Peyer's patch (tissue), 4 donors: Measurements from ENCODE around the gene MFAP4. TPM values are rescaled to one million over a fixed set of nuclear protein-coding genes. Genes with fewer than 3 reads are reported as not detected.

Experiments used
- DNase-seq, 3 donors: peaks; one replicate each; pipeline ENCODE4 v3.0.0-alpha.2; 2017 to 2019
- H3K27ac ChIP-seq, 4 donors: fragments of 200-600 bp; sonication (generic); one replicate each; pipeline ENCODE4 v1.5.1; 2016 to 2019
- H3K27me3 ChIP-seq, 2 donors: fragments of 200-600 bp; sonication (generic); one replicate each; pipeline ENCODE4 v1.5.1; 2019
- H3K36me3 ChIP-seq, 3 donors: fragments of 200-600 bp; sonication (generic); one replicate each; pipeline ENCODE4 v1.5.1; 2016 to 2019
- H3K4me1 ChIP-seq, 4 donors: fragments of 200-600 bp; sonication (generic); one replicate each; pipeline ENCODE4 v1.5.1; 2016 to 2019
- H3K4me3 ChIP-seq, 4 donors: fragments of 200-600 bp; sonication (generic); 1 replicate in 3 of 4; 2 replicates in 1 of 4; pipeline ENCODE4 v1.5.1; 2016 to 2019; ENCODE audit warnings: mild to moderate bottlenecking in 1 of 4
- H3K9me3 ChIP-seq, 4 donors: fragments of 200-600 bp; sonication (generic); one replicate each; pipeline ENCODE4 v1.5.1; 2016 to 2019; ENCODE audit warnings: mild to moderate bottlenecking in 1 of 4
- POLR2A ChIP-seq, 2 donors: fragments of 450-650 bp; IDR thresholded peaks; one replicate each; pipeline ENCODE4 v1.5.1; 2017; ENCODE audit warnings: antibody characterized with exemption in 2 of 2, mild to moderate bottlenecking in 2 of 2, moderate library complexity in 2 of 2
- total RNA-seq, 4 donors: library from RNA; depleted of rRNA; stranded (reverse); fragments of >200 nt; gene quantifications; one replicate each; pipeline ENCODE4 v1.1.0, GENCODE V29; 2016
- TF ChIP-seq, protein P1 (sequence below), 6 experiments: fragments of 450-650 bp in 4 of 6; fragments of 200-600 bp in 2 of 6; sonication (generic) in 1 of 6; IDR thresholded peaks; one replicate each; pipeline ENCODE4 v1.5.1; 2017 to 2019; ENCODE audit warnings: antibody characterized with exemption in 6 of 6, mild to moderate bottlenecking in 3 of 6, moderate library complexity in 1 of 6

The MFAP4 gene
- total RNA-seq, 4 donors from 2014 or later, result 12.6 to 70.8 (median 43.9) TPM

- peak in 1 of 3 donors; percentile 35 for DNase-seq
Observed at GRCh38 chr17:19345486-19346350, 41.3 kb downstream of the MFAP4 start.

DNA sequence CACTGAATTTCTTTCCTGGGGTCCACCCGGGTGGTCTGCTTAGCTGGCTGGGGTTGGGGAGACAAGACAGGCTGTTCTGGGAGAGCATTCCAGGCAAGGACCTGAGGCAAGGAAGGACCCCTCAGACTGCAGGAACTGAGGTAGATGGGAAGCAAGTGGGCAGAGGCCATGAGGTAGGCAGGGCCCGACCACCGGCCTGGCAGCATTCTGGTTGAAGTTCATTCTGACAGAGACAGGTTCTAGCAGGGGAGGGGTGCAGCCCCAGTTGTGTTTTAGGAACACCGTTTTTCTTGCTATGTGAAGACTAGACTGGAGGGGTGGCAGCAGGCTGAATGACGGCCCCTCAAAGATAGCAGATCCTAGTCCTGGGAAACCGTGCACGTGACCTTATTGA, 41.9 kb downstream of the MFAP4 start:
- DNase-seq, result peak in 1 of 3 donors; percentile 37

More at GRCh38 chr17:19345486-19346350, 41.3 kb downstream of the MFAP4 start:
- TF ChIP-seq POLR2A (IDR thresholded peaks at IDR 0.05), result no peak
- TF ChIP-seq, protein P1, sequence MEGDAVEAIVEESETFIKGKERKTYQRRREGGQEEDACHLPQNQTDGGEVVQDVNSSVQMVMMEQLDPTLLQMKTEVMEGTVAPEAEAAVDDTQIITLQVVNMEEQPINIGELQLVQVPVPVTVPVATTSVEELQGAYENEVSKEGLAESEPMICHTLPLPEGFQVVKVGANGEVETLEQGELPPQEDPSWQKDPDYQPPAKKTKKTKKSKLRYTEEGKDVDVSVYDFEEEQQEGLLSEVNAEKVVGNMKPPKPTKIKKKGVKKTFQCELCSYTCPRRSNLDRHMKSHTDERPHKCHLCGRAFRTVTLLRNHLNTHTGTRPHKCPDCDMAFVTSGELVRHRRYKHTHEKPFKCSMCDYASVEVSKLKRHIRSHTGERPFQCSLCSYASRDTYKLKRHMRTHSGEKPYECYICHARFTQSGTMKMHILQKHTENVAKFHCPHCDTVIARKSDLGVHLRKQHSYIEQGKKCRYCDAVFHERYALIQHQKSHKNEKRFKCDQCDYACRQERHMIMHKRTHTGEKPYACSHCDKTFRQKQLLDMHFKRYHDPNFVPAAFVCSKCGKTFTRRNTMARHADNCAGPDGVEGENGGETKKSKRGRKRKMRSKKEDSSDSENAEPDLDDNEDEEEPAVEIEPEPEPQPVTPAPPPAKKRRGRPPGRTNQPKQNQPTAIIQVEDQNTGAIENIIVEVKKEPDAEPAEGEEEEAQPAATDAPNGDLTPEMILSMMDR (IDR thresholded peaks at IDR 0.05), result no peak
- peaks cover 0 to 8% (median 0%) of the 10 kb centered on the region in 4 donors for H3K4me1 ChIP-seq
- H3K4me3 ChIP-seq, result no peak overlapping the region
- H3K27me3 ChIP-seq, result no peaks in the 10 kb centered on the region
- H3K27ac ChIP-seq, result peak overlapping the region in 3 of 4 donors; percentile 12 to 41 (median 31)
- no peaks in the 10 kb centered on the region for H3K36me3 ChIP-seq
- no peaks in the 10 kb centered on the region for H3K9me3 ChIP-seq

GRCh38 chr17:19344311-19345066, 42.5 kb downstream of the MFAP4 start:
- no peak overlapping the region for H3K4me3 ChIP-seq
- peaks cover 0 to 8% (median 0%) of the 10 kb centered on the region in 4 donors for H3K4me1 ChIP-seq
- H3K9me3 ChIP-seq, result no peaks in the 10 kb centered on the region
- no peak for TF ChIP-seq POLR2A (IDR thresholded peaks at IDR 0.05)
- DNase-seq, result peak in 1 of 3 donors; percentile 37
- H3K27ac ChIP-seq, result no peak overlapping the region
- H3K36me3 ChIP-seq, result no peaks in the 10 kb centered on the region
- no peaks in the 10 kb centered on the region for H3K27me3 ChIP-seq

More for the DNA sequence above, 41.9 kb downstream of the MFAP4 start:
- Histone ChIP-seq H3K27me3 (no peaks in the 10 kb centered on the region), H3K4me1 (peaks cover 0 to 8% (median 0%) of the 10 kb centered on the region in 4 donors), H3K27ac (no peak overlapping the region), H3K4me3 (no peak overlapping the region), H3K9me3 (no peaks in the 10 kb centered on the region), H3K36me3 (no peaks in the 10 kb centered on the region)
- TF ChIP-seq POLR2A (IDR thresholded peaks at IDR 0.05), result no peak
- TF ChIP-seq, protein P1 (IDR thresholded peaks at IDR 0.05), result no peak

- Histone ChIP-seq H3K36me3 (no peaks in the 10 kb centered on the region), H3K4me3 (no peak overlapping the region), H3K4me1 (peaks cover 0 to 8% (median 0%) of the 10 kb centered on the region in 4 donors), H3K9me3 (no peaks in the 10 kb centered on the region), H3K27me3 (no peaks in the 10 kb centered on the region), H3K27ac (no peak overlapping the region)
- TF ChIP-seq, protein P1 (IDR thresholded peaks at IDR 0.05), result no peak
- TF ChIP-seq POLR2A (IDR thresholded peaks at IDR 0.05), result no peak
- DNase-seq, result peak in 2 of 3 donors; percentile 37 to 39
Observed at GRCh38 chr17:19343671-19344151, 43.3 kb downstream of the MFAP4 start.

DNA sequence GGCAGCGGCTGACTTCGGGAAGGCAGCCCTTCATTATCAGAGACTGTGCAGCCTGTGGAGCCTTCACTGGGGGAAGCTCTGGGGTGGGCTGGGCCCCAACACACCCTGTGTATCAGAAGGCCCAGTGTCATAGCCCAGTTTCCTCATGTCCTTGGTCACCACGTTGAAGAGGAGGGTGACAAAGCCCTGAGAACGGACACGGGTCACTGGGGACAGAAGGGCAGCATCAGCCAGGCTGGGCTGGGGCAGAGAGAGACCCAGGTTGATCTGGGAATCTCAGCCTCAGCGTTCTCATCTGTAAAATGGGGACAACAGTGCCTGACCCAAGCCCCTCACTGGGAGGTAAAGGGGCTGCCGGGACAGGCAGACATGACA, 43.7 kb downstream of the MFAP4 start:
- H3K4me1 ChIP-seq, result peaks cover 0 to 8% (median 0%) of the 10 kb centered on the region in 4 donors
- H3K36me3 ChIP-seq, result no peaks in the 10 kb centered on the region
- H3K27ac ChIP-seq, result no peak overlapping the region
- no peaks in the 10 kb centered on the region for H3K27me3 ChIP-seq
- peak in 1 of 3 donors; percentile 19 for DNase-seq
- H3K4me3 ChIP-seq, result no peak overlapping the region
- H3K9me3 ChIP-seq, result no peaks in the 10 kb centered on the region
- no peak for TF ChIP-seq POLR2A (IDR thresholded peaks at IDR 0.05)
- TF ChIP-seq, protein P1 (IDR thresholded peaks at IDR 0.05), result no peak
